ENCODE results near the gene MAB21L3.

Gene MAB21L3

DNA sequence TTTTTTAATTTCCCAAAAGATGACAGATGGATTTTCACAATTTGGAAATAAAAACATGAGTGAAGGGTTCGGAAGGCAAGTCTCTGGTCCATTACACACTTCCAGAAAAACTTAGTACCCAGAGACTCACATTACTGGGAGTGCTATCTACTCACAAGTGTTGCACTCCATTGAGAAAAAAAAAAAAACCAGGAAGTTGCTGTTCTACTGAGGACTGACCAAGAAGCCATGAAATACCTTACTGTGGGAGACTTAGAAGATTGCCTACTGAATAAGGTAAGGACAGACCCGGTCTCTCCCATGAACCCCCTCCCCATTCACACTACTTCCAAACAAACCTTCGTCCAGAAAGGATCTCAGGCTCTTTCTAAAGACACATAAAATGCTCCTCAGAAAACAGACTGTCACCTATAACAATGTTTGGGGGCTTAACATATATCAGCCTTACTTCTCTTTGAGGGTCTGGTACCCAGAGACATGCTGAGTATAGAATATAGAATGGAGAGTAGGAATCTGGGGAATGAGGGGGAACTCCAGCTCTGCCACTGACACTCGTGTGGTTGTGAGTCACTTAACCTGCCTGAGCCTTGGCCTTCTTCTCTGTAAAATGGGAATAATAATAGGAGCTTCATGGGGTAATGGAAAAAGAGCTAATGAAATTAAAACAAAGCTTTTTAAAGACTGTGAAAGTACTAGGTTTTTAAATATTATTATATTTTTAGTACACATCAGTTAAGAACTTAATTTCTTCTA lies 1.4 kb downstream of the MAB21L3 start:
- DNase-seq: no peak

DNA sequence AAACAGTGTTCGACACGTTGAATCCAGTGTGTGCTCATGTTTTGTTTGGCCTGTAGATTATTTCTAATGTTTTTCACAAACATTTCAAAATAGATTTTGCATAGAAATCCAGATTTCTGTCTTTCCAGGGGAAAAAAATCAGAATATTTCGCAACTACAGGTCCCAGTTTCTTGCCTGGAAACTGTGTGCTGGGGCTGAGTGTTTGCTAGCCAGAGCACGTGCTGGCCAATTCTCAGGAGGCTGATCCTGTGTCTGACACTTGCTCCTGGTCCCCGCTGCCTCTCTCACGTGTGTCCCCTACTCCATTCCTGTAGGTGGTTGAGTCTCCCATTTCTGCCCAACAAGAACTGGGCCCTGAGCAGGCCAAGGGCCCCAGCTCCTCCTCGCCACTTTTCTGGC lies 2.4 kb downstream of the MAB21L3 start:
- DNase-seq: no peak

DNA sequence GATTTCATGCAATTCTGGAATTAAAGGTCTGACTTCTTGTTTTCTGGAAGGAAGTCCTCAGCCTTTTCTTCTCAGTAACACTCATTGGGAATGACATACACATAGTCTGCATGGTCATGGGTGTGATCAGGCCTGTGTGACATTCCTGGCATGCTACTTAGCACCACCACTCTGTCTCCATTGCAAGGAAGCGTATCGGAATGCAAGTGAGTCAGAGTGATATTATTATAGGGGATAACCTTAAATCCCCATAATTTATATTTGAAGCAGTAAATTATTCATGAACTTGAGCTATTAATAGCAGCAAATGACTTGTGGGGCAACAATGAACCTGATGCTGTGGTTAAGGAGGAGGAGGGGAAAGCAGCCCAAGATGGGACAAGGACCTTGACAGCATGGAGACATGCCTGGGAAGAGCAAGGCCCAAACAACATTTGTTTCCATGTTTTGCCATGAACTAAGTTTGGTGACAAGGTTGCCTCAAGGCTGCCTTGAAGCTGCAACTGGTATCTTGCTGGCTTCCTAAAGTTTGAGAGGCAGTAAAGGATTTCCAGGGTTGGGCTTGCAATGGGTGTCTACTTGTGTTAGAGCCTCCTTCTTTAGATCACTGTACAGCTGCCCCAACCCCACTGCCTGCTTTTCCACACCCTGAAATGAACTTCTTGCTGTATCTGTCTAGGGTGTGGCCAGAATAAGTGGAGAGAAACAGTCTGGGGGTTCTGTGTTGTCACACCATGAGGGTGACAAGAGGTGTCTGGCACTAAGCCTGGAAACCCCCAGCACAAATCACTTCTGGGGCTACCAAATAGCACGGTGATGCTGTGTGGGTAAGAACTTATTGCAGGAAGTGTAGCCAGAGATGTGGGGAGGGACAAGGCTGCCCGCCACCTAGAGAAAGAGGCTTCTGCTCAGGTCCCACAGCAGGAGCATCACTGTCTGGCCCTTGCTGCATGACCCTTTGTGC lies 4.6 kb downstream of the MAB21L3 start:
- no peak for DNase-seq

- no peak for DNase-seq
Observed at GRCh38 chr1:116118471-116118870, 7.3 kb downstream of the MAB21L3 start.

- DNase-seq: no peak
Observed at GRCh38 chr1:116119876-116120275, 8.7 kb downstream of the MAB21L3 start.

DNA sequence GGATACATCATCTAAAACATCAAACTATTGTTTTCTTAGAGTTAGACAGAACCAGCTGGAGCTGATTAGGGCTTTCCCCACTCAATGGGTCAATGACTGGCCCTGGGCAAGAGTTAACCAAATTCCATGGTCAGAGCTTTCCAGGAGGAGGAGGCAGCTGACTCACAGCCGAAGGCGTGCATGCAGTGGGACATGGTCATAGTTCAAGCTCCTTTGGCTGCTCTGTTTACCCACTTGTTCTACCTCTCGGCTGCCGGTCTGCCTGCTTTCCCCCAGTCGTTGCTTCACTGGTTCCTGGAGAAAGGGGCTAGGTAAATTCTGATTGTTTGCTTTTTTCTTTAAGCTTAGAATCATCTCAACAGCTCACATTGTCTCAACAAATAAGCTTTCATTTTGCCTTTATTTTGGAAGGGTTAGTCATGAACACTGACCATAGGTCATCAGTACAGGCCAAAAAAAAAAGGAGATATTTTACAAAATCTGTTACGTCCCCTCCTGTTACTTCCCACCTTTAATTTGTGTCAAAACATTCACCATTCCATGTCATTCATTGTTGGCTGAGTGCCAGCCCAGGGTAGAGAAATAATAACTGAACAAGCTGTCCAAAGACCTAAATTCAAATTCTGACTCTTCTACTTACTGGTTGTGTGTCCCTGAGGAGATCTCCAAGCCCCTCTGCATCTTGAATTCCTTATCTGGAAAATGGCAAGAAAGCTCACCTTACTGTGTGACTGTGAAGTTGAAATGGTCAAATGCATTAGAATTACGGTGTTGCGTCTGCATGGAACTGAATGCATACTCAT lies 12.0 kb downstream of the MAB21L3 start:
- DNase-seq: no peak

DNA sequence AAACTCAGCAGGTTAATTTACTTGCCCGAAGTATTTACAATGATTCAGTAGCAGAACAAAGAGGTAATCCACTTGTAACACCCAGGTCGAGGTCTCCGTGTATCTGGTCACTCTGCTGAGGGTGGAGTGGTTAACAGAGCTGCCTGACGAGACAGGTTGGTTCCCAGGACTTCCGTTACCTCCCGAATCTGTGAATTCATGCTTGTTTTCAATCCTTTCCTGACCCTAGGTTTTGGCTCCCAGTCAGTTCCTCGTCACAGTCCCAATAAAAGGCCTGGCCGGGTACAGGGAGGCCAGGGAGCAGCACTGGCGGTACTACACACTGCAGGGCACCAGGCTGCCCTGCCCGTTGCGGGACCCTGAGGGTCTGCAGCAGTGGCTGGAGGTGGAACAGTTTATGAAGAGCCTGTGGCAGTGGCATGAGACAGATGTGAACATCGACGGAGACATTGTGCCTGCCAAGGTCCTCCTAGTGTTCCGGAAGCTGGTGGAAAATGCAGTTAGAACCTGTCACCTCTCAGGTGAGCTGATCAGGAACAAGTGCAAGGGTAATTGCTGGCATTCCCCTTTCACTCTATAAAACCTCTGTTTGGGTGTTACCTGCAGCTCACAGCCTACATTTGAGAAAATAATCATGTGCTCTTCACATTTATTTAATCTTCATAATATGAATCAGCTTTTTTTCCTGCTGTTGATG lies 12.8 kb downstream of the MAB21L3 start:
- no peak for DNase-seq

DNA sequence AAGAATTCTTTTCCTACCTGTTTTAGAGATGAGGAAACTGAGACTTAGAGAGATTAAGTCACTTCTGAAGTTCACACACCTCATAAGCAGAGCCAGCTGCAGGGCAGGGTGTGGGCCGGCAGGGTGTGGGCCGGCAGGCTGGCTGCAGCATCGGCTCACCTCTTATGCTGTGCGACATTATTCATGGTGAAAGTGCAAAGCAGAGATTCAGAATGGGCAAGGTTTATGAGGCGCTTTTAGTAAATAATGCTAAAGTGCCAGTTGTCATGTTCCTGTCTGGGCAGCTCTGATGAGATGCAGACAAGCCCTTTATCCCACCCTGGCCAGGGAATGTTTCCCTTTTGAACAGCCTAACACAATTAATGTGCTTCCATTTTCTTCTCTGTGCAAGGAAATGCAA lies 14.6 kb downstream of the MAB21L3 start:
- no peak for DNase-seq

- no peak for DNase-seq
Observed at GRCh38 chr1:116126281-116126680, 15.1 kb downstream of the MAB21L3 start.

DNA sequence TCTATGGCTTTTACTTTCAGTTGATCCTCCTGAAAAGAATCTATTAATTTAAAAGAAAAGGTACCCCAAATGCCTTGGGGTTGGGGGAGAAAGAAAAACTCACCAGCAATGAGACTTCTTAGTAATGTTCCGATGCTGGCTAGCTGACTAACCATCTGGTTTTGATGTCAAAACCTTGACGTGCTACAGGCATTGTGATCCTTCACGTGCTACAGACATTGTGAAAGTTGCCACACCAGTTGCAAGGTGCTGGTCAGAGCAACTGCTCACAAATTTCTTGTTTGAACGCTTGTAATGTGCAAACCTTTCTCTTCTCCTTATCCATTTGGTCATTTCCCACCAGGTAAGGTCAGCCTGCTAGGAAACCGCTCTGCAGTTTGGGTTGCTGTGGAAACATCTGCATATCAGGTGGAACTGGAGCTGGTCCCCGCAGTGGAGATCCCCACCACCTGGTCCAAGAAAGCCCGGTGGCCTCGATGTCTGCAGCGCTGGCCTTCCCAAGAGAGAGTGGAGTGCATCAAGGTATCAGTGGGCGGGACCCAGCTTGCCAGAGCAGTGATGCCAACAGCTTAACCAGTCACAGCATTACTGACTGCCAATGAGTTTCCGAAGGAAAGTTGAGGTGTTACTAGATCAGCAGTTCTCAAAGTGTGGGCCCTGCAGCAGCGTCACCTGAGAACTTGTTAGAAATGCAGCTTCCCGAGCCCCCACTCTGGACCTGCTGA lies 16.1 kb downstream of the MAB21L3 start:
- no peak for DNase-seq

- DNase-seq: peak; percentile 6
Observed at GRCh38 chr1:116127848-116128540, 16.8 kb downstream of the MAB21L3 start.

DNA sequence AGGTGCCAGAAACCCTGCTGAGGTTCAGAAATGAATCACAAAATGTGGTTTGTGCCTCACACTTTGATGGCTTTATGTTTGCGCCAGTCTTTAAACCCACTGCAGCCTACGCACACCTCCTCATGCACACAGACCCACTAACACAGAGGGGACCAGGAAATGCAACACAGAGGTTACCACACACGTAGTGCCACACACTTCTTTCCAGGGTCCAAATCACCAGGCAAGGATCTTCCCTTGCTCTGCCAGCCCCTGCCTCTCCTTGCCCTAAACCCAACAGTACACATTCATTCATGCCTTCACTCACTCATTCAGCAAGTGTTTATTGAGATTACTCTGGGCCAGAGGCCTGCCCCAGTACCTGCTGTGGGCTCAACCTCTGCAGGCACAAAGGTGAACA lies 17.5 kb downstream of the MAB21L3 start:
- no peak for DNase-seq

DNA sequence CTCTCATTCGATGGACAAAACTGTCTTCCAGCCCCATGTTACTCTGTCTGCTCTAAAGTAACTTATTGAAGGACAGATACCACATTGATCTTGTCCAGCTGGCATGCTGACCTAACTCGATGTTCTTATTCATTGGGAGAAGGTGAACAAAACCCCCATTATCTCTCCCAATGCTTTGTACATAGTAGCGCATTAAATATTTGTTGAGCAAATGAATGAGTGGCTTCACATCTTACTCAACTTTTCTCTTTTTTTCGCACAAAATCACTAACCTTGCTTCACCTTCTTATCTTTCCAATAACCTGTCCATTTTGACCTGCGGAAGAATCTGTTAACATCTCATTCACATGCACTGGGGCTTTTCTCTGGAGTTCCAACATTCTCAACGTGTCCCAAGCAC lies 18.3 kb downstream of the MAB21L3 start:
- no peak for DNase-seq

GRCh38 chr1:116130356-116130755 lies 19.2 kb downstream of the MAB21L3 start:
- DNase-seq: peak; percentile 44

GRCh38 chr1:116131170-116131569 lies 20.0 kb downstream of the MAB21L3 start:
- no peak for DNase-seq

DNA sequence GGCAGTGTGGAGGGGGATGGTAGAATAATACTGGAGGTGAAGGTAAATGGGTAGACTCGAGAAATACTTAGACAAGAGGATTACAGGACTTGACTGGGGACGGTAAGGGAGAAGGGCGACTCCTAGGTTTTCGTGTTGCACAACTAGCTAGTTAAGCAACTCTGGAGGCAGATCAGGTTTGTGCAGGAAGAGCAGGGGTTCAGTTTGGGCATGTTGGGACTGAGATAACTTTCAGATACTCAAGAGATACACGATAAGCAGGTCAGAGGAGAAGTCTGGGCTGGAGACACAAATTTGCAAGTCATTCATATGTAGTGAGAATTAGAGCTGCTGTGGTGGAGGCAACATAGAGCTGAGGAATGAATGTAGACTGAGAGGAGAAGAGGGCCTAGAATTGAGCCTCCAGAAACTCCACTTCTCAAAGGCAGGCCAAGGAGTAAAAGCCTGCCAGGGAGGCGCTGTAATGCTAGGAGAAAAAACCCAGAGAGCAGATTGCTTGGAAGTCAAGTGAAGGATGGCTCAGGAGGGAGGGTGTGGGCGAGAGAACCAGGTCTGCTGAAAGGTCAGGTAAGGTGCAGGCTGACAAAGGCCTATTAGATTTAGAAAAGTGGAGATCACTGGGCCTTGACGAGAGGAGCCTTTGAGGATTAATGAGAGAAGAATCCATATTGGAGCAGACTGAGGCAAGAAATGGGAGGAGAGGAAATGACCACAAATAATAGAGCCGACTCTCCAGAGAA lies 20.8 kb downstream of the MAB21L3 start:
- no peak for DNase-seq

DNA sequence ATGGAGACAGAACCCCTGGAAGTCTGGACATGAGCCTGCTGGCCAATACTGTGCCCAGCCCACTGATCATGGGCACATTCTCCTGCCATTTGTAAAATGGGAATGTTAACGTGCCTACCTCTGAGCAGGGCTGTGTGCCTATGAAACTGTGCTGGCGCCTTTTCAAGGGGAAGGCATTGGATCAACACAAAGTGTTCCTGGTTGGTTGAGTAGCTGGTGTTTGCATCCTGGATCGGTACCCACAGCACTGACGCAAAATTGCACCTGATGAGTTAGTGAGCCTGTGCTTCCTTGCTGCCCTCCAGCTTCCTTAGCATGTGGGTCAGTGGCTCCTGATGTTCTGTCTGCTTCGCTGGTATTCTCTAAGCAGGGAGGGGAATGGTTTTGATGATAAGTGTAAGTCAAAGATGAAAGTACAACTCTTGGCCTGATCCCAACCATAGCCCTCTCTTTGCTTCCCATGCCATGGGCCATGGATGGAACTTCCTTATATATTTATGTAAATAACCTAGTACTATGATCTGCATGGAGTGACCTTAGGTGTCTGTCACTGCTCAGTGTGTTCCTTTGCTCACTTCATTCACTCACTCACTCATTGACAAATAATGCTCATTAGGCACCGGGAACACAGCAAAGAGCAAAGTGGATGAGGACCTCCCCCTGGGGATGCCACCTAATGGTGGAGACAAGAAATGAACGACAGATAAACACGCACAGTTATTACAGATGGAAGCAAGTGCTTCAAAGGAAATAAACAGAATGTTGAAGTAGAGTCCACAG lies 22.7 kb downstream of the MAB21L3 start:
- DNase-seq: no peak

DNA sequence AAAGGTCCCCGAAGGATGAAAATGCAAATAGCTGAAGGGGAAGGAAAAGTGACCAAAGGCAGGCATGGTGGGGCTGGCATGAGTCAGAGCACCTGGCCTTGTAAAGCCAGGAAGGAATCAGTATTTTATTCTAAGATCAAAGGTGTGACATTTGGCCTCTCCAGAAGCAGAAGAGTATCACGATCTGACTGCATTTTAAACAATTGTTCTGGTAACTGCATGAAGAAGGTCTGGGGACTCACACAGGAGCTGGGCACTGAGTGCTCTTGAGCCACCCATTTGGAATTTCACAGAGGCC lies 23.2 kb downstream of the MAB21L3 start:
- DNase-seq: no peak

DNA sequence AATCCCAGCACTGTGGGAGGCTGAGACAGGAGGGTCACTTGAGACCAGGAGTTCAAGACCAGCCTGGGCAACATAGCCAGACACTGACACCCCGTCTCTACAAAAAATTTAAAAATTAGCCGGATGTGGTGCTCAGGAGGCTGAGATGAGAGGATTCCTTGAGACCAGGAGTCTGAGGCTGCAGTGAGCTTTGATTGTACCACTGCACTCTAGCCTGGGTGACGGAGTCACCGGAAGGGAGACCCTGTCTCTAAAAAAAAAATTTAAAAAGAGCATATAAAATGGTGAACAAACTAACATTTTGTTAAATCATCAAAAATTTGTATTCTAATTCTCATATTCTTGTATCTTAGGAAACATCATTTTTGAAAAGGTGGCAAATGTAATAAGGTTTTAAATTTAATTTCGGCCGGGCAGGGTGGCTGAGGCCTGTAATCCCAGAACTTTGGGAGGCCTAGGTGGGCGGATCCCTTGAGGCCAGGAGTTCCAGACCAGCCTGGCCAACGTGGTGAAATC lies 27.1 kb downstream of the MAB21L3 start:
- DNase-seq: no peak
